Activated CD4-positive, alpha-beta T cell treated with anti-CD3 and anti-CD28 coated beads for 4 hours (primary cell): ENCODE data around the gene GRIP1.
A peak's percentile ranks its signal among the peaks of the same experiment; 100 is the strongest.

Experiments
- DNase-seq, 2 donors: peaks; one replicate each; pipeline ENCODE4 v3.0.0-alpha.2; 2020

The GRIP1 gene

GRCh38 chr12:66688846-66689439, 10.1 kb upstream of the GRIP1 start:
- peak; percentile 5 to 22 for DNase-seq

- no peak for DNase-seq
These were observed 5.3 kb upstream of the GRIP1 start for GRCh38 chr12:66684222-66684621.

GRCh38 chr12:66683822-66684221, 4.9 kb upstream of the GRIP1 start:
- no peak for DNase-seq

- no peak for DNase-seq
These were observed 4.2 kb upstream of the GRIP1 start for GRCh38 chr12:66683073-66683472.

GRCh38 chr12:66679461-66680084, 697 bp upstream of the GRIP1 start:
- no peak for DNase-seq

- no peak for DNase-seq
These were observed 2.6 kb downstream of the GRIP1 start for GRCh38 chr12:66676241-66676640.

GRCh38 chr12:66674495-66675122, 4.3 kb downstream of the GRIP1 start:
- no peak for DNase-seq

- no peak for DNase-seq
These were observed 9.3 kb downstream of the GRIP1 start for GRCh38 chr12:66669541-66669940.

- DNase-seq: no peak
These were observed 10.6 kb downstream of the GRIP1 start for GRCh38 chr12:66668311-66668710.

- no peak for DNase-seq
These were observed 11.0 kb downstream of the GRIP1 start for GRCh38 chr12:66667906-66668305.

GRCh38 chr12:66666481-66666880, 12.4 kb downstream of the GRIP1 start:
- DNase-seq: no peak

GRCh38 chr12:66665435-66665985, 13.4 kb downstream of the GRIP1 start:
- no peak for DNase-seq

GRCh38 chr12:66664076-66664475, 14.8 kb downstream of the GRIP1 start:
- no peak for DNase-seq

- no peak for DNase-seq
These were observed 15.3 kb downstream of the GRIP1 start for GRCh38 chr12:66663611-66664010.

GRCh38 chr12:66662729-66663128, 16.1 kb downstream of the GRIP1 start:
- DNase-seq: no peak

- no peak for DNase-seq
These were observed 16.7 kb downstream of the GRIP1 start for GRCh38 chr12:66662179-66662578.

GRCh38 chr12:66661357-66661756, 17.5 kb downstream of the GRIP1 start:
- no peak for DNase-seq

- DNase-seq: no peak
These were observed 25.1 kb downstream of the GRIP1 start for GRCh38 chr12:66653796-66654195.

- DNase-seq: no peak
These were observed 30.7 kb downstream of the GRIP1 start for GRCh38 chr12:66648033-66648735.

- no peak for DNase-seq
These were observed 31.7 kb downstream of the GRIP1 start for GRCh38 chr12:66647034-66647691.

- DNase-seq: no peak
These were observed 34.7 kb downstream of the GRIP1 start for GRCh38 chr12:66644151-66644550.

- no peak for DNase-seq
These were observed 38.0 kb downstream of the GRIP1 start for GRCh38 chr12:66640691-66641460.
